CD14-positive monocyte (primary cell): Measurements from ENCODE around the gene ADAD2. TPM values are rescaled to one million over a fixed set of nuclear protein-coding genes. Genes with fewer than 3 reads are reported as not detected.

Experiments used
- DNase-seq, 3 donors: peaks; one replicate each; pipeline ENCODE4 v3.0.0-alpha.2; 2011 to 2022
- H2AFZ ChIP-seq: 2 replicates; pipeline ENCODE4 v1.6.0; 2012; ENCODE audit warnings: mild to moderate bottlenecking, low read depth, low read length, inconsistent platforms; ENCODE audit not compliant: insufficient read depth, poor library complexity, severe bottlenecking
- H3K27ac ChIP-seq, 2 donors: 1 replicate in 1 of 2; 2 replicates in 1 of 2; pipeline ENCODE4 v1.5.1; 2012 to 2013; ENCODE audit warnings: low read length in 2 of 2, control low read depth in 1 of 2, inconsistent platforms in 1 of 2, low read depth in 1 of 2, mild to moderate bottlenecking in 1 of 2
- H3K27me3 ChIP-seq, 2 donors: one replicate each; pipeline versions ENCODE4 v1.6.0 to v1.6.1; 2011 to 2013; ENCODE audit warnings: low read length in 2 of 2; ENCODE audit not compliant: control insufficient read depth in 2 of 2, insufficient read depth in 2 of 2
- H3K36me3 ChIP-seq, 2 donors: replicated peaks in 1 of 2; 1 replicate in 1 of 2; 2 replicates in 1 of 2; pipeline versions ENCODE4 v1.5.1 to v1.6.1; 2012 to 2013; ENCODE audit warnings: low read length in 2 of 2, control low read depth in 1 of 2, inconsistent platforms in 1 of 2, mild to moderate bottlenecking in 1 of 2; ENCODE audit not compliant: insufficient read depth in 2 of 2, control insufficient read depth in 1 of 2
- H3K4me1 ChIP-seq, 2 donors: 1 replicate in 1 of 2; 2 replicates in 1 of 2; pipeline versions ENCODE4 v1.5.1 to v1.6.1; 2012 to 2013; ENCODE audit warnings: low read length in 2 of 2, control low read depth in 1 of 2, inconsistent platforms in 1 of 2, mild to moderate bottlenecking in 1 of 2, moderate library complexity in 1 of 2; ENCODE audit not compliant: insufficient read depth in 2 of 2, control insufficient read depth in 1 of 2
- H3K4me2 ChIP-seq: replicated peaks from 2 replicates; pipeline ENCODE3; 2012; ENCODE audit warnings: low read length, moderate library complexity, mild to moderate bottlenecking; ENCODE audit not compliant: poor library complexity, severe bottlenecking; ENCODE audit errors: extremely low read depth
- H3K4me3 ChIP-seq, 3 experiments: fragments of 200-600 bp in 1 of 3; sonication (generic) in 1 of 3; replicated peaks in 1 of 3; 1 replicate in 2 of 3; 2 replicates in 1 of 3; pipeline ENCODE4 v1.5.1; 2011 to 2013; ENCODE audit warnings: low read length in 3 of 3, mild to moderate bottlenecking in 3 of 3, control low read depth in 2 of 3, low read depth in 2 of 3, inconsistent platforms in 1 of 3, moderate library complexity in 1 of 3
- H3K79me2 ChIP-seq: 2 replicates; pipeline ENCODE4 v1.6.0; 2012; ENCODE audit warnings: mild to moderate bottlenecking, control low read depth, inconsistent platforms, low read length, moderate library complexity; ENCODE audit not compliant: insufficient read depth
- H3K9ac ChIP-seq: 2 replicates; pipeline ENCODE4 v1.6.0; 2017; ENCODE audit warnings: low read length, mild to moderate bottlenecking; ENCODE audit not compliant: insufficient read depth, poor library complexity, severe bottlenecking
- H3K9me3 ChIP-seq, 2 donors: replicated peaks in 1 of 2; 1 replicate in 1 of 2; 2 replicates in 1 of 2; pipeline versions ENCODE4 v1.5.1 to v1.6.1; 2012 to 2013; ENCODE audit warnings: low read length in 2 of 2, control low read depth in 1 of 2; ENCODE audit not compliant: control insufficient read depth in 1 of 2, insufficient read depth in 1 of 2
- H4K20me1 ChIP-seq: 2 replicates; pipeline ENCODE4 v1.6.0; 2012; ENCODE audit warnings: mild to moderate bottlenecking, low read length, control low read depth, moderate library complexity; ENCODE audit not compliant: insufficient read depth
- H3K27ac Mint-ChIP-seq, 7 donors: one replicate each; pipeline ENCODE4 v1.8.0; 2020; ENCODE audit warnings: mild to moderate bottlenecking in 7 of 7, mixed read lengths in 7 of 7, moderate library complexity in 6 of 7, inconsistent platforms in 2 of 7
- H3K27me3 Mint-ChIP-seq, 3 donors: one replicate each; pipeline ENCODE4 v1.8.0; 2021 to 2022; ENCODE audit warnings: low read depth in 3 of 3, mild to moderate bottlenecking in 3 of 3, mixed read lengths in 3 of 3, moderate library complexity in 3 of 3, inconsistent platforms in 1 of 3
- H3K36me3 Mint-ChIP-seq, 2 donors: one replicate each; pipeline ENCODE4 v1.8.0; 2020; ENCODE audit warnings: mixed read lengths in 2 of 2, inconsistent platforms in 1 of 2, mild to moderate bottlenecking in 1 of 2
- H3K4me1 Mint-ChIP-seq: one replicate; pipeline ENCODE4 v1.8.0; 2020; ENCODE audit warnings: mild to moderate bottlenecking, mixed read lengths
- H3K4me3 Mint-ChIP-seq, 2 donors: one replicate each; pipeline ENCODE4 v1.8.0; 2020; ENCODE audit warnings: mild to moderate bottlenecking in 2 of 2, mixed read lengths in 2 of 2, moderate library complexity in 1 of 2
- H3K9me3 Mint-ChIP-seq, 7 donors: one replicate each; pipeline ENCODE4 v1.8.0; 2020 to 2022; ENCODE audit warnings: mixed read lengths in 7 of 7, mild to moderate bottlenecking in 6 of 7, moderate library complexity in 6 of 7, inconsistent platforms in 2 of 7
- WGBS: methylation state at CpG from one replicate; pipeline ENCODE4 v1.1.5; 2013; ENCODE audit warnings: missing lambda C conversion rate; ENCODE audit not compliant: insufficient coverage; 5-methylcytosine and 5-hydroxymethylcytosine counted together
- intact Hi-C, 2 donors: fragments of 100-400 bp; cut with micrococcal nuclease; formaldehyde crosslinking; loops; one replicate each; pipeline versions ENCODE4 v1.15.0 to v1.15.1; 2023
- polyA plus RNA-seq, 3 donors: library from polyadenylated mRNA; depleted of rRNA in 1 of 3; unstranded in 2 of 3; stranded (reverse) in 1 of 3; fragments of 300-500 nt in 2 of 3; fragments of >200 nt in 1 of 3; fragmentation: Illumina TruSeq in 2 of 3; gene quantifications; 1 replicate in 2 of 3; 2 replicates in 1 of 3; pipeline ENCODE4 v1.2.3, GENCODE V29; 2012 to 2021
- TF ChIP-seq, protein P1 (sequence below): fragments of 200-600 bp; IDR thresholded peaks from one replicate; pipeline ENCODE4 v1.8.0; 2022; ENCODE audit warnings: antibody characterized with exemption, mild to moderate bottlenecking

ADAD2 gene
- polyA plus RNA-seq, 3 donors = not detected

DNA sequence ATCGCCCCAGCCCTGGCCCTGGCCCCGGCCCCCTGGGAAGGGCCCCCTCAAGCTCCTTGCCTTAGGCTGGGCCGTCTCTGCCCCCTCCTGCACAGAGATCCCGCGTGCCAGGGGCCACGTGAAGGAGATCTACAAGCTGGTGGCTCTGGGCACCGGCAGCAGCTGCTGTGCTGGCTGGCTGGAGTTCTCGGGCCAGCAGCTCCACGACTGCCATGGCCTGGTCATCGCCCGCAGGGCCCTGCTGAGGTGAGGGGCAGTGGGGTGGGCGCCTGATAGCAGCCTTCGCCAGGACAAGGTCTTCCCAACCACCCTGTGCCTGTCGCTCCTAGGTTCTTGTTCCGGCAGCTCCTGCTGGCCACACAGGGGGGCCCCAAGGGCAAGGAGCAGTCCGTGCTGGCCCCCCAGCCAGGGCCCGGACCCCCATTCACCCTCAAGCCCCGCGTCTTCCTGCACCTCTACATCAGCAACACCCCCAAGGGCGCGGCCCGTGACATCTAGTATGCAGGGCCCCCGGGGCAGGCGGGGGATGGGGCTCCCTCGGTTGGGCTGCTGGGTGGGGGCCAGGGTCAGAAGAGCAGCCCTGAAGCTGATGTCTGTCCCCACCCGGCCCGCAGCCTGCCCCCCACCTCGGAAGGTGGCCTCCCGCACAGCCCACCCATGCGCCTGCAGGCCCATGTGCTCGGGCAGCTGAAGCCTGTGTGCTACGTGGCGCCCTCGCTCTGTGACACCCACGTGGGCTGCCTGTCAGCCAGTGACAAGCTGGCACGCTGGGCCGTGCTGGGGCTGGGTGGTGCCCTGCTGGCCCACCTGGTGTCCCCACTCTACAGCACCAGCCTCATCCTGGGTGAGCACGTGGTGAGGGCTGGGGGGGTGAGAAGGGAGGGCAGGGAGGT lies 4.5 kb downstream of the ADAD2 start:
- Histone ChIP-seq H3K4me3 (no peak overlapping the region), H2AFZ (no peak overlapping the region), H3K36me3 (no peaks in the 10 kb centered on the region), H3K27ac (no peak overlapping the region), H3K79me2 (no peaks in the 10 kb centered on the region), H3K27me3 (no peaks in the 10 kb centered on the region), H3K9ac (no peak overlapping the region), H3K4me2 (no peak overlapping the region), H4K20me1 (no peaks in the 10 kb centered on the region), H3K9me3 (no peaks in the 10 kb centered on the region), H3K4me1 (peaks cover 18 to 28% of the 10 kb centered on the region in 2 donors)
- no peak for DNase-seq
- H3K4me3 Mint-ChIP-seq = no peak overlapping the region
- H3K9me3 Mint-ChIP-seq = no peaks in the 10 kb centered on the region
- intact Hi-C loops = loop anchor here in 1 of 2 donors (10.0 kb wide), 1 partner anchor 51 kb away; the partner anchor contains the start of genes DNAAF1 and HSDL1
- 94% methylated on average over 30 of the region's 38 CpGs for WGBS
- peaks cover 0 to 14% (median 5%) of the 10 kb centered on the region in 3 donors for H3K27me3 Mint-ChIP-seq
- TF ChIP-seq, protein P1, sequence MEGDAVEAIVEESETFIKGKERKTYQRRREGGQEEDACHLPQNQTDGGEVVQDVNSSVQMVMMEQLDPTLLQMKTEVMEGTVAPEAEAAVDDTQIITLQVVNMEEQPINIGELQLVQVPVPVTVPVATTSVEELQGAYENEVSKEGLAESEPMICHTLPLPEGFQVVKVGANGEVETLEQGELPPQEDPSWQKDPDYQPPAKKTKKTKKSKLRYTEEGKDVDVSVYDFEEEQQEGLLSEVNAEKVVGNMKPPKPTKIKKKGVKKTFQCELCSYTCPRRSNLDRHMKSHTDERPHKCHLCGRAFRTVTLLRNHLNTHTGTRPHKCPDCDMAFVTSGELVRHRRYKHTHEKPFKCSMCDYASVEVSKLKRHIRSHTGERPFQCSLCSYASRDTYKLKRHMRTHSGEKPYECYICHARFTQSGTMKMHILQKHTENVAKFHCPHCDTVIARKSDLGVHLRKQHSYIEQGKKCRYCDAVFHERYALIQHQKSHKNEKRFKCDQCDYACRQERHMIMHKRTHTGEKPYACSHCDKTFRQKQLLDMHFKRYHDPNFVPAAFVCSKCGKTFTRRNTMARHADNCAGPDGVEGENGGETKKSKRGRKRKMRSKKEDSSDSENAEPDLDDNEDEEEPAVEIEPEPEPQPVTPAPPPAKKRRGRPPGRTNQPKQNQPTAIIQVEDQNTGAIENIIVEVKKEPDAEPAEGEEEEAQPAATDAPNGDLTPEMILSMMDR = no peak
- H3K27ac Mint-ChIP-seq = no peak overlapping the region
- H3K4me1 Mint-ChIP-seq = peaks cover 30% of the 10 kb centered on the region
- no peaks in the 10 kb centered on the region for H3K36me3 Mint-ChIP-seq

GRCh38 chr16:84196101-84196500 lies 5.1 kb downstream of the ADAD2 start:
- DNase-seq = no peak
- no peak overlapping the region for H2AFZ ChIP-seq
- H3K36me3 Mint-ChIP-seq = no peaks in the 10 kb centered on the region

More at GRCh38 chr16:84196101-84196500, 5.1 kb downstream of the ADAD2 start:
- Histone ChIP-seq H3K79me2 (no peaks in the 10 kb centered on the region), H3K9ac (no peak overlapping the region), H3K4me1 (peaks cover 18 to 28% of the 10 kb centered on the region in 2 donors), H3K9me3 (no peaks in the 10 kb centered on the region), H3K27me3 (no peaks in the 10 kb centered on the region), H3K4me2 (no peak overlapping the region), H3K4me3 (no peak overlapping the region), H3K36me3 (no peaks in the 10 kb centered on the region), H4K20me1 (no peaks in the 10 kb centered on the region), H3K27ac (no peak overlapping the region)
- H3K4me3 Mint-ChIP-seq = no peak overlapping the region
- H3K27ac Mint-ChIP-seq = no peak overlapping the region
- no peaks in the 10 kb centered on the region for H3K9me3 Mint-ChIP-seq
- peaks cover 30% of the 10 kb centered on the region for H3K4me1 Mint-ChIP-seq
- TF ChIP-seq, protein P1 = no peak
- 93% methylated on average over 7 of the region's 16 CpGs for WGBS
- intact Hi-C loops = loop anchor here in 1 of 2 donors (10.0 kb wide), 1 partner anchor 51 kb away; the partner anchor contains the start of genes DNAAF1 and HSDL1
- peaks cover 3 to 14% (median 5%) of the 10 kb centered on the region in 3 donors for H3K27me3 Mint-ChIP-seq
